NCI-H2107 (cell line): ENCODE results near the gene LAMP5.

Source experiments
- DNase-seq: peaks from one replicate; lab custom pipeline; 2025; lab: John Stamatoyannopoulos, UW

The LAMP5 gene

GRCh38 chr20:9535449-9535848 lies 21.1 kb downstream of the LAMP5 start:
- no peak for DNase-seq

GRCh38 chr20:9543214-9543613 lies 28.8 kb downstream of the LAMP5 start:
- no peak for DNase-seq

- no peak for DNase-seq
These were observed 35.9 kb downstream of the LAMP5 start for GRCh38 chr20:9550283-9550682.

GRCh38 chr20:9550871-9551270 lies 36.5 kb downstream of the LAMP5 start:
- DNase-seq, result no peak

GRCh38 chr20:9551808-9552550 lies 37.6 kb downstream of the LAMP5 start:
- no peak for DNase-seq

- no peak for DNase-seq
These were observed 41.4 kb downstream of the LAMP5 start for GRCh38 chr20:9555781-9556180.

GRCh38 chr20:9557411-9557810 lies 43.0 kb downstream of the LAMP5 start:
- DNase-seq, result no peak

- no peak for DNase-seq
These were observed 51.6 kb downstream of the LAMP5 start for GRCh38 chr20:9565910-9566550.

- DNase-seq, result no peak
These were observed 52.6 kb downstream of the LAMP5 start for GRCh38 chr20:9566977-9567376.

GRCh38 chr20:9570612-9571011 lies 56.2 kb downstream of the LAMP5 start:
- no peak for DNase-seq

- no peak for DNase-seq
These were observed 57.4 kb downstream of the LAMP5 start for GRCh38 chr20:9571783-9572182.

- DNase-seq, result no peak
These were observed 58.3 kb downstream of the LAMP5 start for GRCh38 chr20:9572670-9573069.

- DNase-seq, result no peak
These were observed 59.2 kb downstream of the LAMP5 start for GRCh38 chr20:9573335-9574151.

- no peak for DNase-seq
These were observed 59.8 kb downstream of the LAMP5 start for GRCh38 chr20:9574181-9574580.

- no peak for DNase-seq
These were observed 60.4 kb downstream of the LAMP5 start for GRCh38 chr20:9574776-9575175.

GRCh38 chr20:9575836-9576235 lies 61.4 kb downstream of the LAMP5 start:
- no peak for DNase-seq

GRCh38 chr20:9576695-9577094 lies 62.3 kb downstream of the LAMP5 start:
- no peak for DNase-seq

- no peak for DNase-seq
These were observed 63.0 kb downstream of the LAMP5 start for GRCh38 chr20:9577397-9577796.

GRCh38 chr20:9578594-9578993 lies 64.2 kb downstream of the LAMP5 start:
- DNase-seq, result no peak
